Panc1 (cell line): ENCODE data around the gene CS. TPM values are rescaled to one million over a fixed set of nuclear protein-coding genes. Genes with fewer than 3 reads are reported as not detected.
A peak's percentile ranks its signal among the peaks of the same experiment; 100 is the strongest.
"Not testable (repeated sequence)": the region's sequence is repeated elsewhere in the genome, so short reads cannot be mapped to it uniquely, and the experiment has no call there.

Experiments
- ATAC-seq: fragments of 200-7000 bp; cut with Tn5 transposase; 2 replicates; pipeline ENCODE4 v1.9.1; 2020; ENCODE audit warnings: mild to moderate bottlenecking, moderate library complexity
- BruUV-seq: library from RNA; stranded (reverse); fragments of 400-500 nt; replicated peaks from 2 replicates; lab custom pipeline; 2021; lab: Mats Ljungman, UMichigan
- CTCF ChIA-PET: fragments of 300-600 bp; sonication (Branson Sonifier 250); formaldehyde crosslinking; loops from one replicate; lab custom pipeline; 2022; ENCODE audit warnings: antibody characterized with exemption; lab: Charles Lee
- POLR2A ChIA-PET: fragments of 300-600 bp; sonication (Branson Sonifier 250); formaldehyde crosslinking; loops from one replicate; lab custom pipeline; 2022; ENCODE audit warnings: antibody characterized with exemption; lab: Charles Lee
- DNase-seq: peaks from one replicate; pipeline ENCODE4 v3.0.0-alpha.2; 2010; ENCODE audit warnings: low read depth, low spot score
- H3K27ac ChIP-seq: 2 replicates; pipeline ENCODE4 v1.5.1; 2011; ENCODE audit warnings: mild to moderate bottlenecking, low read length, inconsistent platforms
- H3K27me3 ChIP-seq: fragments of 200-500 bp; sonication (Bioruptor generic); 2 replicates; pipeline ENCODE4 v1.6.0; 2014; ENCODE audit warnings: low read length, inconsistent platforms; ENCODE audit not compliant: control insufficient read depth, insufficient read depth
- H3K36me3 ChIP-seq: fragments of 200-500 bp; sonication (Bioruptor generic); 2 replicates; pipeline ENCODE4 v1.5.1; 2014; ENCODE audit warnings: inconsistent platforms, mild to moderate bottlenecking, low read length, moderate library complexity; ENCODE audit not compliant: control insufficient read depth, insufficient read depth
- H3K4me1 ChIP-seq: 2 replicates; pipeline ENCODE4 v1.5.1; 2011; ENCODE audit warnings: inconsistent platforms, mild to moderate bottlenecking, low read length, moderate library complexity; ENCODE audit not compliant: control insufficient read depth, insufficient read depth
- H3K4me3 ChIP-seq, 2 experiments: 2 replicates each; pipeline ENCODE4 v1.5.1; 2011 to 2012; ENCODE audit warnings: low read depth in 2 of 2, low read length in 2 of 2, mild to moderate bottlenecking in 2 of 2, inconsistent platforms in 1 of 2, moderate library complexity in 1 of 2
- H3K9me3 ChIP-seq: fragments of 200-500 bp; sonication (Bioruptor generic); 2 replicates; pipeline ENCODE4 v1.5.1; 2014; ENCODE audit warnings: low read depth, mild to moderate bottlenecking, inconsistent platforms, low read length, moderate library complexity; ENCODE audit not compliant: control insufficient read depth, insufficient read depth
- CTCF ChIP-seq: fragments of 450-650 bp; IDR thresholded peaks from 2 replicates; pipeline ENCODE4 v1.5.1; 2017; ENCODE audit warnings: mild to moderate bottlenecking
- POLR2AphosphoS5 ChIP-seq: IDR thresholded peaks from 2 replicates; pipeline ENCODE4 v1.6.1; 2012; ENCODE audit warnings: mild to moderate bottlenecking, low read depth, low read length, moderate library complexity
- REST ChIP-seq, 2 experiments: IDR thresholded peaks; 2 replicates each; pipeline ENCODE4 v1.6.1; 2011 to 2012; ENCODE audit warnings: low read depth in 2 of 2, control low read depth in 1 of 2, low read length in 1 of 2, mild to moderate bottlenecking in 1 of 2, moderate library complexity in 1 of 2; ENCODE audit not compliant: insufficient read depth in 1 of 2
- SIN3A ChIP-seq: IDR thresholded peaks from 2 replicates; pipeline ENCODE4 v1.6.1; 2012; ENCODE audit warnings: low read depth, mild to moderate bottlenecking, low read length, moderate library complexity, borderline replicate concordance; ENCODE audit not compliant: insufficient read depth
- TCF7L2 ChIP-seq: IDR thresholded peaks from 2 replicates; pipeline ENCODE4 v1.6.1; 2011; ENCODE audit warnings: mild to moderate bottlenecking, low read depth, low read length, inconsistent platforms
- in situ Hi-C: cut with HindIII; loops from 2 replicates; pipeline ENCODE4 v1.10.0; 2016; ENCODE audit warnings: low sequenced_read_pairs, low pct_unique_long_range_greater_than_20kb
- intact Hi-C: fragments of 100-400 bp; cut with micrococcal nuclease; formaldehyde crosslinking; loops from one replicate; pipeline ENCODE4 v1.10.0; 2022; ENCODE audit not compliant: unreplicated experiment
- total RNA-seq: library from RNA; stranded (reverse); gene quantifications from one replicate; pipeline ENCODE4 v1.2.1, GENCODE V29; 2021; ENCODE audit not compliant: unreplicated experiment

The CS gene
- total RNA-seq, 1 experiment from 2014 or later = 240 TPM

GRCh38 chr12:56286044-56286830 is 13.9 kb downstream of the CS start:
- no peak for DNase-seq
- in situ Hi-C loops (no loop called here), intact Hi-C loops (no loop called here)
- POLR2A ChIA-PET = no interaction called here
- no peak overlapping the region for H3K4me3 ChIP-seq
- no peak overlapping the region for H3K27ac ChIP-seq
- no peak for ATAC-seq
- H3K9me3 ChIP-seq = no peaks in the 10 kb centered on the region
- no peaks in the 10 kb centered on the region for H3K27me3 ChIP-seq
- CTCF ChIA-PET = no interaction called here
- TF ChIP-seq REST (IDR thresholded peaks at IDR 0.05; ENCODE audit: insufficient read depth in 1 of 2, low read depth in 2 of 2, low read length in 1 of 2) (no peak), SIN3A (no peak), POLR2AphosphoS5 (no peak), CTCF (no peak), TCF7L2 (no peak)
- H3K36me3 ChIP-seq = peaks cover 21% of the 10 kb centered on the region
- TSS peak; percentile 42 for BruUV-seq
- no peaks in the 10 kb centered on the region for H3K4me1 ChIP-seq

- ATAC-seq, H3K9me3 ChIP-seq, DNase-seq, H3K4me1 ChIP-seq, H3K4me3 ChIP-seq, intact Hi-C loops, BruUV-seq, H3K27me3 ChIP-seq, CTCF ChIA-PET, H3K27ac ChIP-seq, in situ Hi-C loops: not testable (repeated sequence)
- peaks cover 26% of the 10 kb centered on the region for H3K36me3 ChIP-seq
- POLR2A ChIA-PET = interaction anchor here (0.7 kb wide), 1 partner anchor 85 kb away, joined by 18 read pairs; no protein-coding TSS in a partner anchor
Observed at GRCh38 chr12:56284263-56284662, 15.9 kb downstream of the CS start.

- H3K4me1 ChIP-seq = no peaks in the 10 kb centered on the region
- H3K27me3 ChIP-seq = no peaks in the 10 kb centered on the region
- H3K27ac ChIP-seq = no peak overlapping the region
- POLR2A ChIA-PET = no interaction called here
- H3K4me3 ChIP-seq = no peak overlapping the region
- in situ Hi-C loops (no loop called here), intact Hi-C loops (no loop called here)
- no TSS peak for BruUV-seq
- no peaks in the 10 kb centered on the region for H3K9me3 ChIP-seq
- DNase-seq (no peak), ATAC-seq (no peak)
- no peak for TF ChIP-seq SIN3A
- no peak for TF ChIP-seq POLR2AphosphoS5
- TF ChIP-seq TCF7L2 = no peak
- no peak for TF ChIP-seq REST (IDR thresholded peaks at IDR 0.05; ENCODE audit: insufficient read depth in 1 of 2, low read depth in 2 of 2, low read length in 1 of 2)
- no peak for TF ChIP-seq CTCF
- CTCF ChIA-PET = no interaction called here
- H3K36me3 ChIP-seq = peaks cover 26% of the 10 kb centered on the region
Observed at GRCh38 chr12:56282579-56282978, 17.6 kb downstream of the CS start.
